ENCODE measurements around the gene TUBG1. TPM values are rescaled to one million over a fixed set of nuclear protein-coding genes. Genes with fewer than 3 reads are reported as not detected.

TUBG1 gene
- total and polyA plus RNA-seq, 4 donors = 12.5 to 51.1 (median 27.1) TPM

GRCh38 chr17:42640121-42640520 is 30.6 kb downstream of the TUBG1 start:
- Histone ChIP-seq H3K27me3 (ENCODE audit: control insufficient read depth in 4 of 4, insufficient read depth in 4 of 4, low read length in 3 of 4) (no peaks in the 10 kb centered on the region), H3K27ac (ENCODE audit: low read depth in 1 of 2, low read length in 2 of 2) (no peak overlapping the region), H3K4me1 (ENCODE audit: control insufficient read depth in 4 of 4, insufficient read depth in 4 of 4, low read length in 3 of 4) (no peaks in the 10 kb centered on the region), H3K9ac (ENCODE audit: low read depth in 1 of 2, low read length in 2 of 2) (no peak overlapping the region), H3K4me3 (ENCODE audit: low read depth in 1 of 3, low read length in 3 of 3) (no peak overlapping the region), H3K36me3 (ENCODE audit: control insufficient read depth in 4 of 4, insufficient read depth in 3 of 4, low read depth in 1 of 4, low read length in 3 of 4) (no peaks in the 10 kb centered on the region), H3K9me3 (ENCODE audit: control insufficient read depth in 4 of 4, low read length in 3 of 4) (no peaks in the 10 kb centered on the region)
- 96% methylated on average over 4 of the region's 4 CpGs for WGBS
- DNase-seq (ENCODE audit: low spot score) = no peak
- TF ChIP-seq FOXA1 (IDR thresholded peaks at IDR 0.05) (no peak), JUND (IDR thresholded peaks at IDR 0.05) (no peak), ATF3 (IDR thresholded peaks at IDR 0.05) (no peak), HNF4A (conservative IDR thresholded peaks at IDR 0.05) (no peak), TAF1 (conservative IDR thresholded peaks at IDR 0.05) (no peak), SP1 (IDR thresholded peaks at IDR 0.05) (no peak), CTCF (IDR thresholded peaks at IDR 0.05; ENCODE audit: low read depth, low read length, missing input control) (no peak), ZBTB33 (IDR thresholded peaks at IDR 0.05) (no peak), GABPA (IDR thresholded peaks at IDR 0.05 in 1 of 2, conservative IDR thresholded peaks at IDR 0.05 in 1 of 2) (no peak), NR2F2 (IDR thresholded peaks at IDR 0.05) (no peak), RXRA (IDR thresholded peaks at IDR 0.05) (no peak), FOXA2 (IDR thresholded peaks at IDR 0.05) (no peak)

- no peaks in the 10 kb centered on the region for H3K9me3 ChIP-seq (ENCODE audit: control insufficient read depth in 4 of 4, low read length in 3 of 4)
- 35% methylated on average over 2 of the region's 2 CpGs for WGBS
- H3K4me1 ChIP-seq (ENCODE audit: control insufficient read depth in 4 of 4, insufficient read depth in 4 of 4, low read length in 3 of 4) = no peaks in the 10 kb centered on the region
- no peaks in the 10 kb centered on the region for H3K36me3 ChIP-seq (ENCODE audit: control insufficient read depth in 4 of 4, insufficient read depth in 3 of 4, low read depth in 1 of 4, low read length in 3 of 4)
- H3K27me3 ChIP-seq (ENCODE audit: control insufficient read depth in 4 of 4, insufficient read depth in 4 of 4, low read length in 3 of 4) = no peaks in the 10 kb centered on the region
- H3K4me3 ChIP-seq (ENCODE audit: low read depth in 1 of 3, low read length in 3 of 3) = no peak overlapping the region
- H3K9ac ChIP-seq (ENCODE audit: low read depth in 1 of 2, low read length in 2 of 2) = no peak overlapping the region
- H3K27ac ChIP-seq (ENCODE audit: low read depth in 1 of 2, low read length in 2 of 2) = no peak overlapping the region
- DNase-seq (ENCODE audit: low spot score) = no peak
- TF ChIP-seq CTCF (IDR thresholded peaks at IDR 0.05; ENCODE audit: low read depth, low read length, missing input control) (no peak), HNF4A (conservative IDR thresholded peaks at IDR 0.05) (no peak), RXRA (IDR thresholded peaks at IDR 0.05) (no peak), EGR1 (IDR thresholded peaks at IDR 0.05; ENCODE audit: low read depth in 2 of 2) (no peak)
These were observed 32.9 kb downstream of the TUBG1 start for GRCh38 chr17:42642336-42642735.

Data from liver (tissue), 9 donors.